IgD-negative memory B cell (primary cell): Measurements from ENCODE around the gene FOXP2. TPM values are rescaled to one million over a fixed set of nuclear protein-coding genes. Genes with fewer than 3 reads are reported as not detected.
"Not testable (repeated sequence)": the region's sequence is repeated elsewhere in the genome, so short reads cannot be mapped to it uniquely, and the experiment has no call there.

Experiments
- H3K27ac Mint-ChIP-seq, 3 donors: one replicate each; pipeline ENCODE4 v1.8.0; 2020 to 2022; ENCODE audit warnings: mild to moderate bottlenecking in 3 of 3, mixed read lengths in 3 of 3, moderate library complexity in 1 of 3
- H3K27me3 Mint-ChIP-seq: one replicate; pipeline ENCODE4 v1.8.0; 2021; ENCODE audit warnings: mixed read lengths
- H3K36me3 Mint-ChIP-seq: one replicate; pipeline ENCODE4 v1.8.0; 2020; ENCODE audit warnings: mild to moderate bottlenecking, mixed read lengths
- H3K4me1 Mint-ChIP-seq, 3 donors: one replicate each; pipeline ENCODE4 v1.8.0; 2020 to 2022; ENCODE audit warnings: mixed read lengths in 3 of 3, mild to moderate bottlenecking in 1 of 3
- H3K4me3 Mint-ChIP-seq, 4 donors: one replicate each; pipeline ENCODE4 v1.8.0; 2020 to 2022; ENCODE audit warnings: mild to moderate bottlenecking in 4 of 4, mixed read lengths in 4 of 4, moderate library complexity in 3 of 4
- H3K9me3 Mint-ChIP-seq, 3 donors: one replicate each; pipeline ENCODE4 v1.8.0; 2020 to 2021; ENCODE audit warnings: mixed read lengths in 3 of 3, mild to moderate bottlenecking in 1 of 3
- polyA plus RNA-seq: library from polyadenylated mRNA; unstranded; fragments of 300-500 nt; fragmentation: Illumina TruSeq; gene quantifications from one replicate; pipeline ENCODE4 v1.2.3, GENCODE V29; 2021

FOXP2 gene
- polyA plus RNA-seq, 1 donor from 2014 or later: not detected

DNA sequence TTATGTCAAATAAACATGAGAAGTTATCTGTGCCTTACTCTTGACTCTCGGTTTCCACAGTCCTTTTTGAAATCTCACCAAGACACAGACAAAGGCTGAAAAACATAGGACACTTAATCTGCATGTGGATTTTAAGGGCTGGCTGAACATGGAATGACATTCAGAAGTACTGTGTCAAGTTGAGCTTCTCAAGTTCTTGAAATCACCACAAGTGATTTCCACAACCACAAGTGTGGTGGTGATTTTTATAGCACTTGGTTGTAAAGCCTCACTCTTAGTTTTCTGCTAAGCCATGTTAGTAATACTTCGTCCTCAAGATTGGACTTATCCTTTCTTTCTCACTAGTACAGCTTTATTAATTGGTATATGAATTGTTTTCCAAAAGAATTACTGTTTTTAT lies 29.6 kb downstream of the FOXP2 start:
- H3K4me1 Mint-ChIP-seq: no peaks in the 10 kb centered on the region
- no peak overlapping the region for H3K4me3 Mint-ChIP-seq
- H3K9me3 Mint-ChIP-seq: peaks cover 0 to 2% (median 1%) of the 10 kb centered on the region in 3 donors
- H3K27ac Mint-ChIP-seq: no peak overlapping the region
- H3K27me3 Mint-ChIP-seq: no peaks in the 10 kb centered on the region
- no peaks in the 10 kb centered on the region for H3K36me3 Mint-ChIP-seq

DNA sequence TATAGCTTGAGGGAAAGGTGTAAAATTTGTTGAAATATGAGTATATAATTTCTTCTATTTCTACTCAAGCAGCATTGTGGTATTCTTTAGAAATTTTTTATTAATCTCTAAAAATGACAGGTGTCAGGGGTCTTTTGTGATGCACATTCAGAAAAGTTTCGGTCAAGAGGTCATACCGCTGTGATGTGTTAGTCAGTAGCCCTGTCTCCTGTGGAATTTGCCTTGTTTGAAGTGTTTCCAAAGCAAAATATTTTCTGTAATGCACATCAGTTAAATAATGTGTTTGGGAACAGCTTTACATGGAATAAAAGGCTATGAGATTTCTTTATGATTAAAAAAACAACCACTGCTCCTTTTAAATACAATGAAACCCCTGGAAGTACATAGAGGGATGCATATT lies 35.8 kb downstream of the FOXP2 start:
- peaks cover 0 to 5% (median 0%) of the 10 kb centered on the region in 3 donors for H3K9me3 Mint-ChIP-seq
- no peaks in the 10 kb centered on the region for H3K36me3 Mint-ChIP-seq
- H3K27ac Mint-ChIP-seq: no peak overlapping the region
- no peak overlapping the region for H3K4me3 Mint-ChIP-seq
- H3K27me3 Mint-ChIP-seq: no peaks in the 10 kb centered on the region
- no peaks in the 10 kb centered on the region for H3K4me1 Mint-ChIP-seq

DNA sequence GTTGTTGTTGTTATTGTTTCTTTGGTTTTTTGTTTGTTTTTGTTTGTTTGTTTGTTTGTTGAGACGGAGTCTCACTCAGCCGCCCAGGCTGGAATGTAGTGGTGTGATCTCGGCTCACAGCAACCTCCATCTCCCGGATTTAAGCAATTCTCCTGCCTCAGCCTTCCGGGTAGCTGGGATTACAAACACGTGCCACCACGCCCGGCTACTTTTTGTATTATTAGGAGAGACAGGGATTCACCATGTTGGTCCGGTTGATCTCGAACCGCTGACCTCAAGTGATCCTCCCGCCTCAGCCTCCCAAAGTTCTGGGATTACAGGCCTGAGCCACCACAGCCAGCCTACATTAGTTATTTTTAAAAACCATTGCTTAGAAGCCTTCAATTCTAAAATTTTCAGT lies 45.0 kb downstream of the FOXP2 start:
- Mint-ChIP-seq H3K27ac (no peak overlapping the region), H3K36me3 (no peaks in the 10 kb centered on the region), H3K4me1 (no peaks in the 10 kb centered on the region), H3K4me3 (no peak overlapping the region), H3K27me3 (no peaks in the 10 kb centered on the region), H3K9me3 (peaks cover 0 to 11% (median 3%) of the 10 kb centered on the region in 3 donors)

DNA sequence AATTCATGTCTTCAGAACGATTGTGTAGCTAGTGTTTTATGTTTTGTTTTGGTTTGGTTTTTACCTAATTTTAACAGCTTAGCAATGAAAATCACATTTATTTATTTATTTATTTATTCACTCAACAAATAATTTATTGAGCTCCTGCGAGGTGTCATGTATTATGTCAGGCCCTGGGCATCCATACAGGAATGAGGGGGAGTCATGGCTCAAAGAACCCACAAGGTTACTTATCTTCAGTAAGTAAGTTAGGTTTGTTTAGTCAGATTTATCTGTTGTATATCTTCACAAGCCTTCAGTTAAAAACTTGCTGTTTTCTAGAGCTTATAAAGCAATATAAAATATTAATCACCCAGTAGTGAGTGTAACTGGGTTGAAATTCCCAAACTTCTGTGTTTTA lies 45.4 kb downstream of the FOXP2 start:
- Mint-ChIP-seq H3K27ac (no peak overlapping the region), H3K27me3 (no peaks in the 10 kb centered on the region)

DNA sequence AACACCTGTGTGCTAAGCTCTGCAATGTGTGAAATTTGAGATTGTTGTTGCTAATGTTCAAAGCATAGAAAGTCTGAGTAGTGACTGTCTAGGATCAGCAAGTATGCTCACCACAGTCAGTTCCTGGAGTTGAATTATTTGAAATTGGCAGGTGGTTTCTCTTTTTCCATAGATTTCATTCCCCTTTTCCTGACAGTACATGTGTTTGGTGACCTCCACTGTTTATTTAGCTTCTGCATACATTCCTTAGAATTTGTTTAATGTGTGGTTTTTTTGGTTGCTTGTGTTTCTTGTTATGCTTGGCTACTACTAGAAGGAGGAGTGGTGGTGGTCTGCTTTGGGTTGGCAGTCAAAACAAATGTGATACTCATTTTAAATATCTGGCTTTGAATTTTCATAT lies 52.3 kb downstream of the FOXP2 start:
- Mint-ChIP-seq H3K27me3 (no peaks in the 10 kb centered on the region), H3K27ac (no peak overlapping the region), H3K9me3 (no peaks in the 10 kb centered on the region), H3K4me3 (no peak overlapping the region), H3K36me3 (no peaks in the 10 kb centered on the region), H3K4me1 (no peaks in the 10 kb centered on the region)

More for the DNA sequence above, 45.4 kb downstream of the FOXP2 start:
- Mint-ChIP-seq H3K36me3 (no peaks in the 10 kb centered on the region), H3K9me3 (peaks cover 0 to 10% (median 3%) of the 10 kb centered on the region in 3 donors), H3K4me3 (no peak overlapping the region), H3K4me1 (no peaks in the 10 kb centered on the region)

DNA sequence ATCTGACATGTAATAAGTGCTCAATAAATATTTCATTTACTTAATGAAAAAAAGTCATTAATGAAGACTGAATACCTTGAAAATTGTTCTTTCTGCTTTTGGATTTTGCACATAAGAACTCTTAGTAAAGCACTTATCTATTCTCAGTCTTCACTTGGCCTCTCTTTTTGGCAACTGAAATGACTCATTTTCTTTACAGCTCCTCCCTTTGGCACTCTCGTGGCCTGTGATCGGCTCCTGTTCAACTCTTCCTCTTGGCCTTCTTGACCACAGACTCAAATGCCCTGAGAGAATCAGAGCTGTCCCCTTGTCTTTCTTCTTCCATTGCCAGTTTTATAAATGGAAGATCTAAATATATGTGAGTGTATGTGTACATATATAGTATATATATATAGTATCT lies 54.2 kb downstream of the FOXP2 start:
- Mint-ChIP-seq H3K4me3 (no peak overlapping the region), H3K27me3 (no peaks in the 10 kb centered on the region), H3K4me1 (no peaks in the 10 kb centered on the region), H3K27ac (no peak overlapping the region), H3K9me3 (no peaks in the 10 kb centered on the region), H3K36me3 (no peaks in the 10 kb centered on the region)

DNA sequence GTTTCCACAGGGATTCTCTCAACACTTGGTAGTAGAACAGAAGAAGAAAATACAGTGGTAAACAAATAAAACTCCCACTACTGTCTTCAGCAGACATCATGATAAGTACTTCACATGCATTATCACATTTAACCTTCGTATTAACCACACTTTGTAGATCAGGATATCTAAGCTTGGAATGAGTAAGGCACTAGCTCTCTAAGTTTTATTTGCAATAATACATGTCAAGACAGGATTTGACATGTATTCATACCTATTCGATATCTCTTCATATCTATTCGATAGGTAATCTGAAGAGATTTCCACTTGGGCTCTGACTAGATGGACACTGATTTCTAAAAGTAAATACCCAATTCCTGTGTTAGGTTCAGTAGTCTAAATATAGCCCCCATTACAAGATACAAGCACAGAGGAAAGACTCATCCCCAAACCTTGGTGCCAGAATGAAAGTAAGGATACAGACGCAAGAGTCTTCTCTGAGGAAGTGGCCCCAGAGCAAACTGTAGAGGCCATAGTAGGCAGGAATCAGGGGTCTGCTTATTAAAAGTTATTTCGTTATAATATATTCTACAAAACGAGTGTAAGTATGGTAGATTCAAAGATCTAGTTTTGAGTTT lies 58.4 kb downstream of the FOXP2 start:
- H3K27ac Mint-ChIP-seq: no peak overlapping the region
- H3K27me3 Mint-ChIP-seq: no peaks in the 10 kb centered on the region
- H3K4me1 Mint-ChIP-seq: no peaks in the 10 kb centered on the region
- no peaks in the 10 kb centered on the region for H3K36me3 Mint-ChIP-seq
- H3K9me3 Mint-ChIP-seq: no peaks in the 10 kb centered on the region
- H3K4me3 Mint-ChIP-seq: no peak overlapping the region

DNA sequence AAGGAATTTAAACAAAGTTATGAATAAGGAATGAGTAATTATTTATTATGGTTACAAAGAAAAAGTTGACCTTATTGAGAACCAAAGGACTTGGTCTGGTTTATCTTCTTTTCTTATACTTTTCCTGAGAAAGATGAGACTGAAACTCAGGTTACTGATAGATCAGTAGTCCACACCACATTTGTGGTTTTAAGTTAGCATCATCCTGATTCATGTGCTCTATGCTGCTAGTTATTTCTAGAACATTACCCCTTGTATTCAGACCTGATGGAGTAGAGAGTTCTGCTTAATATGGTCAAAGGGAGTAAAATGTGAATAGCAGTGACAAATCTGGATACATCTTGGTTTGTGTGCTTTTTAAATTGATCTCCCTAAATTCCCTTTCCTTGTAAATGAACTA lies 63.8 kb downstream of the FOXP2 start:
- Mint-ChIP-seq H3K36me3 (peaks cover 1% of the 10 kb centered on the region), H3K27ac (no peak overlapping the region), H3K4me3 (no peak overlapping the region), H3K4me1 (no peaks in the 10 kb centered on the region), H3K27me3 (no peaks in the 10 kb centered on the region), H3K9me3 (no peaks in the 10 kb centered on the region)

DNA sequence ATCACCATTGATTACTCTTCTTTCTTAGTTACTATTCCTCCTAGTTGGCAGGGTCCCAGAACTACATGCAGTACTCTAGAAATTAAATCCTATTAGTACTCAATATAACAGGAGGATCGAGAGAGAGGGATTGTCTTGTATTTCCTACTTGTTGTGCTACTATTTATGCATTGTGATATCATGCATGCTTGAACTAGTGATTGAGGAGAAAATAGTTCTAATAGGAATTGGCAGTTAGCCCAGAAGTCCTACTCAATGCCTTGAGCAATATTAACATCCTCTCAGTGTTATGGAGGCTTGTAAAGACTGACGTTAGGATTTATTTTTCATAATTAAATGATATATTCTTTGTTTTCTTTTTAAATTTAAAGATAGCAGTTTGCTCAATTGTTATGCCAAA lies 67.4 kb downstream of the FOXP2 start:
- Mint-ChIP-seq H3K4me3 (no peak overlapping the region), H3K4me1 (no peaks in the 10 kb centered on the region), H3K9me3 (peaks cover 0 to 4% (median 2%) of the 10 kb centered on the region in 3 donors), H3K27ac (no peak overlapping the region), H3K36me3 (peaks cover 1% of the 10 kb centered on the region), H3K27me3 (no peaks in the 10 kb centered on the region)

DNA sequence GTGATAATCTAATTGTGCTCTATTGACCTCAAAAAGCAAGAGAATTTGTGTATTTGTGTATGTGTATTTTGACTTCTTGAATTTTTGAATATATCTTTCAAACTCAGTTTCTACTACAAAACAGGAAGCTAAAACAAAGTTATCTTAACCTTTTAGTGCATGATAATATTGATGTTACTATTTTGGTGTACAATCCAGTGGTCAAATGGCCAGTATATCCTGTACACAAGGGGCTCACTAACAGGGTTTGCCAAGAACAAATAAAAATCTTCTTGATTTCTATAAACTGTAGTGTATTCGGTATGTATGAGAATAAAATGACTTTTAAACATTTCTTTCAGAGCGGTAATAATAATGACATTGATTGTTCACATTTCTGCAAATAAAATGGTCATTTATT lies 69.6 kb downstream of the FOXP2 start:
- no peaks in the 10 kb centered on the region for H3K4me1 Mint-ChIP-seq
- H3K27ac Mint-ChIP-seq: no peak overlapping the region
- H3K4me3 Mint-ChIP-seq: no peak overlapping the region
- H3K9me3 Mint-ChIP-seq: peaks cover 5 to 6% (median 6%) of the 10 kb centered on the region in 3 donors
- peaks cover 1% of the 10 kb centered on the region for H3K36me3 Mint-ChIP-seq
- no peaks in the 10 kb centered on the region for H3K27me3 Mint-ChIP-seq

DNA sequence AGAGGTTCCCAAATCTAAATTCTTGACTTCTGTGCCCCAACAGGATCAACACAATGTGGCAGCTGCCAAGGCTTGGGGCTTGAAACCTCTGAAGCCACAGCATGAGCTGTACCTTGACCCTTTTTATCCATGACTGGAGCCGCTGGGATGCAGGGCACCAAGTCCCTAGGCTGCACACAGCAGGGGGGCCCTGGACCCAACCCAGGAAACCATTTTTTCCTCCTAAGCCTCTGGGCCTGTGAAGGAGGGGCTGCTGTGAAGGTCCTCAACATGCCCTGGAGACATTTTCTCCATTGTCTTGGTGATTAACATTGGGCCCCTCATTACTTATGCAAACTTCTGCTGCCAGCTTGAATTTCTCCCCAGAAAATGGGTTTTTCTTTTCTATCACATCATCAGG lies 72.6 kb downstream of the FOXP2 start:
- Mint-ChIP-seq H3K27ac (no peak overlapping the region), H3K36me3 (no peaks in the 10 kb centered on the region), H3K4me3 (no peak overlapping the region)

DNA sequence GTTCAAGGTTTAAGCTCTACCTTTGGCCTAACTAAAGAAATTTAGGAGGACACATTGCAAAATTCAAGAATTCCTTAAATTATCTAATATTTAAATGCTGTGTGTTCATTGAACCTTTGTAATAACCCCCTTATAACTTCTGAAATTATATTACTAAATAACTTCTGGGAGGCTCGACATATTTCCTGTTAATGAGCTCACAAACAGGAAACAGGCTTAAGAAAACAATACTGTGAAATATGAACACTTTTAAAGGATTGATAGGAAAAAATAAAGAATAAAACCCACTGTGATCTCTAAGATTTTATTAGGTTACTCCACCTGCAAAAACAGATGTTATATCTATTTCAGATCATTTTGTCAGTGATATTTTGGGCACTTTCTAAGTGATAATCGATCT lies 74.1 kb downstream of the FOXP2 start:
- H3K36me3 Mint-ChIP-seq: no peaks in the 10 kb centered on the region

More for the DNA sequence above, 72.6 kb downstream of the FOXP2 start:
- H3K4me1 Mint-ChIP-seq: no peaks in the 10 kb centered on the region
- H3K9me3 Mint-ChIP-seq: peaks cover 5 to 6% (median 6%) of the 10 kb centered on the region in 3 donors
- no peaks in the 10 kb centered on the region for H3K27me3 Mint-ChIP-seq

DNA sequence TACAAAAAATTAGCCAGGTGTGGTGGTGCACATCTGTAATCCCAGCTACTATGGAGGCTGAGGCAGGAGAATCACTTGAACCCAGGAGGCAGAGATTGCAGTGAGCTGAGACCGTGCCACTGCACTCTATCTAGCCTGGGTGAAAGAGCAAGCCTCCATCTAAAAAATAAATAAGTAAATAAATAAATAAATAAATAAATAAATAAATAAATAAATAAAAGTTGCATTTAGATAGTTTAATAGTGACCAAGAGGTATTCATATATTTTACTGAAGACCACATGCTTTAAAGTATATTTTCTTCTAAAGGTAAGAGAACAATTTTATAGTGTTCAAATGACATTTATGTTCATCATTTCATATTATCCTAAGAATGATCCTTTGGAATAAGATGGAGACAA lies 82.9 kb downstream of the FOXP2 start:
- H3K4me1 Mint-ChIP-seq, H3K27me3 Mint-ChIP-seq, H3K27ac Mint-ChIP-seq, H3K9me3 Mint-ChIP-seq, H3K36me3 Mint-ChIP-seq, H3K4me3 Mint-ChIP-seq: not testable (repeated sequence)

More for the DNA sequence above, 74.1 kb downstream of the FOXP2 start:
- no peaks in the 10 kb centered on the region for H3K4me1 Mint-ChIP-seq
- peaks cover 5 to 6% (median 6%) of the 10 kb centered on the region in 3 donors for H3K9me3 Mint-ChIP-seq
- H3K27ac Mint-ChIP-seq: no peak overlapping the region
- H3K4me3 Mint-ChIP-seq: no peak overlapping the region
- H3K27me3 Mint-ChIP-seq: no peaks in the 10 kb centered on the region

DNA sequence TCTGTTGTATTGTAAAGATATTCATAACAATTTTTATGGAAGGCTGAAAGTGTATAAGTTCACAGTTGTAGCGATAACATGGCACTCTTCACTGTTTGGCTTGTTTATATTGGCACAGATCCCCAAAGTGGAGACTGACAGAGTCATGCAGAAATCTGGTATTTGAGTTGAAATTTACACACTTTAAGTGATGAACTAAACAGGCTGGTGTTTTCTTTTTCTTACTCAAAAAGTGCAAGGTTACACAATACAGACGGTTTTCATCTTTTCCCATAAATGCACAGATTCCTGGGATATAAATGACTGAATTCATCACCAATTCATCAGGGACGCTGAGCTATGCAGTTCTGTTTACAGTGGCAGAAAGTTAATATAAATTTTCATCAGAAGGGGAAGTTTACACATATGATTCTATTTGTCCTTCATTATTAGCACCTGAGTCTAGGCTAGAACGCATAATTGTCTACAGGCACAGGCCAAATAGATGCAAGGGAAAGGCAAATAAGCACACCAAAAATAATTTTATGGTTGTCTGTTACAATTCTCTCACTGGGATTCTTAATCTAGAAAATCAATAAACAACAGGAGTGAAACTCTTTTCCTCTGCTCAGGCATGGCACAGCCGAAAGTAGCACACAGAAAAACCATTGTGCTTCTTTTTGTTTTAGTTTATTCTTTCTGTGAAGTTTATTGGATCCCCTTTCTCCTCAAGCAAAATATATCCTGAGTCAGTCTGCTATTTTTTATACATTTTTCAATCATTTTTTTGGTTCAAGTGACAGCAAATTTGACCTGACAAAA lies 88.0 kb downstream of the FOXP2 start:
- no peaks in the 10 kb centered on the region for H3K4me1 Mint-ChIP-seq
- no peak overlapping the region for H3K27ac Mint-ChIP-seq
- H3K36me3 Mint-ChIP-seq: no peaks in the 10 kb centered on the region
- H3K4me3 Mint-ChIP-seq: no peak overlapping the region
- no peaks in the 10 kb centered on the region for H3K27me3 Mint-ChIP-seq
- no peaks in the 10 kb centered on the region for H3K9me3 Mint-ChIP-seq

DNA sequence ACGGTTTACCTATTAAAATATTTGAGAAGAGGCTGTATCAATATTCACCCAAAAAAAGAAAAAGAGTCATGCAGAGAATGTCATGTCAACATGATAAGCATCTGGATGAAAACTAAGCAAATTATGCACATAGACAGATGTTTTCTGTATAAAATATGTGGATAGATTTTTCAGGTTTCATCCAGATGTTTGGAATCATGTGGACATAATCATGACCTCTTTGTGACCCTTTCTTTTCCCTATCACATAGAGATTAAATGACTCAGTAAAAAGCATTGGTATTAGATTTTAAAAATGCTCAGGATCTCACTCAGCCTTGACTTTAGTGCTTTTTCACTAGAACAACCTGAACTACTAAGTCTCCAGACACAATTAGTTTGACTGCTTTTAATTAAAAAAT lies 90.0 kb downstream of the FOXP2 start:
- Mint-ChIP-seq H3K9me3 (no peaks in the 10 kb centered on the region), H3K27ac (no peak overlapping the region), H3K4me1 (no peaks in the 10 kb centered on the region), H3K27me3 (no peaks in the 10 kb centered on the region), H3K36me3 (no peaks in the 10 kb centered on the region), H3K4me3 (no peak overlapping the region)

DNA sequence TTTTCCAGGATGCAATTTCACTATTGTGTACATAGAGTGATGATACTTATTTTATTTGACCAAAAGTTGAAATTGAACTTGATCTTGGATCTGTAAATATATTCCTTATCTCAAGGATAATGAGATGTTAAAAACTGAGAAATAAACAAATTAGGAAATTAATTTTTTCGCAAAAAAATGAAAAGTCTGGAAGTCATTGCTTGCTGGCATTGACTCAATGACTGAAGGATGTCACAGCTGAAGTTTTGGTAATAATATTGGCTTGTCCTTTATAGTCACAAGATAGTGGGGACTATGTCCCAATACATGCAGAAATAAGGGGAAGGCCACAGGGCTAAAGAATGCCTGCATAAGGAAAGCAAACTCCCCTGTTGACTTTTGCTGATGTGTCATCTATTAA lies 92.8 kb downstream of the FOXP2 start:
- Mint-ChIP-seq H3K9me3 (no peaks in the 10 kb centered on the region), H3K36me3 (no peaks in the 10 kb centered on the region), H3K4me1 (no peaks in the 10 kb centered on the region), H3K4me3 (no peak overlapping the region), H3K27ac (no peak overlapping the region), H3K27me3 (no peaks in the 10 kb centered on the region)
